HepG2 (cell line): Measurements from ENCODE around the gene EPN3. TPM values are rescaled to one million over a fixed set of nuclear protein-coding genes. Genes with fewer than 3 reads are reported as not detected.
A peak's percentile ranks its signal among the peaks of the same experiment; 100 is the strongest.

Experiments
- CC2D1A ChIP-seq: sonication (generic); formaldehyde crosslinking; IDR thresholded peaks from 2 replicates; pipeline ENCODE4 v1.8.1; 2023; ENCODE audit warnings: mild to moderate bottlenecking, missing genetic modification reagents
- DNMT3B ChIP-seq: conservative IDR thresholded peaks from 2 replicates; pipeline ENCODE4 v1.6.1; 2016; ENCODE audit warnings: missing biosample characterization, control low read depth
- DPF2 ChIP-seq: sonication (generic); formaldehyde crosslinking; IDR thresholded peaks from 2 replicates; pipeline ENCODE4 v1.4.0; 2020; ENCODE audit warnings: mild to moderate bottlenecking, low read depth, missing genetic modification reagents, borderline replicate concordance
- FOXJ3 ChIP-seq: sonication (generic); formaldehyde crosslinking; IDR thresholded peaks from 2 replicates; pipeline ENCODE4 v1.4.0; 2020; ENCODE audit warnings: missing genetic modification reagents, mild to moderate bottlenecking, borderline replicate concordance
- KDM1A ChIP-seq: IDR thresholded peaks from 2 replicates; pipeline ENCODE4 v1.6.1; 2016; ENCODE audit warnings: missing compliant biosample characterization
- KDM5A ChIP-seq: fragments of 200-600 bp; sonication (generic); IDR thresholded peaks from 2 replicates; pipeline ENCODE4 v1.7.0; 2018; ENCODE audit warnings: antibody characterized with exemption, mild to moderate bottlenecking, low read length, borderline replicate concordance
- NONO ChIP-seq, 2 experiments: fragments of 450-650 bp in 1 of 2; sonication (generic) in 1 of 2; formaldehyde crosslinking in 1 of 2; IDR thresholded peaks in 1 of 2; conservative IDR thresholded peaks in 1 of 2; 2 replicates each; pipeline versions ENCODE4 v1.6.1 to v1.8.0; 2017 to 2022; ENCODE audit warnings: mild to moderate bottlenecking in 1 of 2, missing genetic modification reagents in 1 of 2, moderate library complexity in 1 of 2
- PCBP1 ChIP-seq: fragments of 200-400 bp; formaldehyde crosslinking; IDR thresholded peaks from 2 replicates; pipeline ENCODE4 v1.6.1; 2017; ENCODE audit warnings: mild to moderate bottlenecking, low read depth, low read length, borderline replicate concordance
- REST ChIP-seq, 2 experiments: IDR thresholded peaks; 2 replicates each; pipeline ENCODE4 v1.6.1; 2011 to 2012; ENCODE audit warnings: low read length in 2 of 2, borderline replicate concordance in 1 of 2, low read depth in 1 of 2, mild to moderate bottlenecking in 1 of 2, moderate library complexity in 1 of 2
- SNAPC2 ChIP-seq: sonication (generic); formaldehyde crosslinking; IDR thresholded peaks from 2 replicates; pipeline ENCODE4 v1.8.1; 2022; ENCODE audit warnings: mild to moderate bottlenecking, missing genetic modification reagents
- THYN1 ChIP-seq: sonication (generic); formaldehyde crosslinking; IDR thresholded peaks from 2 replicates; pipeline ENCODE4 v1.8.1; 2023; ENCODE audit warnings: low read depth, mild to moderate bottlenecking, moderate library complexity, missing genetic modification reagents, borderline replicate concordance
- ZNF207 ChIP-seq: fragments of 450-650 bp; IDR thresholded peaks from 2 replicates; pipeline ENCODE4 v1.6.1; 2016; ENCODE audit warnings: antibody characterized with exemption, borderline replicate concordance
- ZNF512 ChIP-seq: sonication (generic); formaldehyde crosslinking; IDR thresholded peaks from 2 replicates; pipeline ENCODE4 v1.4.0; 2020; ENCODE audit warnings: mild to moderate bottlenecking, missing genetic modification reagents
- ZNF546 ChIP-seq: sonication (generic); formaldehyde crosslinking; conservative IDR thresholded peaks from 2 replicates; pipeline ENCODE4 v1.8.1; 2023; ENCODE audit warnings: mild to moderate bottlenecking, missing genetic modification reagents
- ZNF609 ChIP-seq: sonication (generic); formaldehyde crosslinking; IDR thresholded peaks from 2 replicates; pipeline ENCODE4 v1.4.0; 2020; ENCODE audit warnings: mild to moderate bottlenecking, missing genetic modification reagents, borderline replicate concordance
- ZNF678 ChIP-seq: sonication (generic); formaldehyde crosslinking; IDR thresholded peaks from 2 replicates; pipeline ENCODE4 v1.4.0; 2020; ENCODE audit warnings: mild to moderate bottlenecking, missing genetic modification reagents
- ZNF749 ChIP-seq: sonication (generic); formaldehyde crosslinking; IDR thresholded peaks from 2 replicates; pipeline ENCODE4 v1.8.0; 2022; ENCODE audit warnings: mild to moderate bottlenecking, missing genetic modification reagents, moderate library complexity, borderline replicate concordance
- polyA plus RNA-seq, 8 experiments: library from polyadenylated mRNA; depleted of rRNA in 3 of 8; stranded (reverse) in 7 of 8; unstranded in 1 of 8; fragments of >200 nt; fragmentation: Illumina TruSeq in 4 of 8; extraction: Trizol in 4 of 8; gene quantifications; 2 replicates each; pipeline versions ENCODE4 v1.2.1 to v1.2.3, GENCODE V29; 2011 to 2016; ENCODE audit warnings: low read depth in 4 of 8, missing spikeins in 1 of 8, mixed read lengths in 1 of 8; ENCODE audit not compliant: insufficient read depth in 1 of 8
- total RNA-seq, 5 experiments: library from RNA; depleted of rRNA; stranded (reverse); fragments of >200 nt; fragmentation: Illumina TruSeq; extraction: Trizol; gene quantifications; 2 replicates each; pipeline ENCODE4 v1.2.3, GENCODE V29; 2016; ENCODE audit warnings: low read depth in 1 of 5

EPN3 gene
- total and polyA plus RNA-seq, 2 of the 13 experiments (the other 11 are each of a cell fraction or from before 2014, with no cell fraction given): 0.11 to 0.95 TPM

GRCh38 chr17:50541716-50542688 lies 9.5 kb downstream of the EPN3 start (continued):
- 0 out of 2 replicates have a peak, but pooled peaks have one; percentile 5 for TF ChIP-seq KDM5A
- TF ChIP-seq PCBP1: no peak
- no peak for TF ChIP-seq THYN1 (CRISPR knock-in tag)
- TF ChIP-seq KDM1A (CRISPR knock-in tag): no peak
- TF ChIP-seq DNMT3B (CRISPR knock-in tag): no peak; the same call in 1 of the 2 replicates
- TF ChIP-seq SNAPC2 (CRISPR knock-in tag): peak; percentile 60; the same call in 1 of the 2 replicates
- no peak for TF ChIP-seq NONO (IDR thresholded peaks at IDR 0.05)
- TF ChIP-seq NONO (CRISPR knock-in tag; conservative IDR thresholded peaks at IDR 0.05): peak; percentile 39; the same call in 1 of the 2 replicates
- no peak for TF ChIP-seq ZNF207
- no peak for TF ChIP-seq FOXJ3 (CRISPR knock-in tag)
- TF ChIP-seq ZNF749 (CRISPR knock-in tag): peak; percentile 70
- no peak for TF ChIP-seq ZNF512 (CRISPR knock-in tag)
- TF ChIP-seq ZNF609: no peak
- TF ChIP-seq DPF2 (CRISPR knock-in tag): no peak
- peak; percentile 87 for TF ChIP-seq ZNF678
- TF ChIP-seq ZNF546: peak; percentile 89
- TF ChIP-seq REST (IDR thresholded peaks at IDR 0.05; ENCODE audit: borderline replicate concordance in 1 of 2, low read depth in 1 of 2, low read length in 2 of 2): peak in 1 of 2 experiments; percentile 57; a peak in 2 of 4 replicates
- no peak for TF ChIP-seq CC2D1A (CRISPR knock-in tag)
